H9 (cell line): ENCODE results near the gene COMP. TPM values are rescaled to one million over a fixed set of nuclear protein-coding genes. Genes with fewer than 3 reads are reported as not detected.

Source experiments
- DNase-seq: peaks from one replicate; pipeline ENCODE4 v3.0.0-alpha.2; 2017
- H2AFZ ChIP-seq: one replicate; pipeline ENCODE4 v1.6.1; 2013; ENCODE audit warnings: mild to moderate bottlenecking, low read length, control low read depth, moderate library complexity
- H2AK5ac ChIP-seq: 2 replicates; pipeline ENCODE4 v1.6.1; 2013; ENCODE audit warnings: low read length, control low read depth, mixed read lengths; ENCODE audit not compliant: insufficient read length
- H2BK120ac ChIP-seq: one replicate; pipeline ENCODE4 v1.6.1; 2013; ENCODE audit warnings: low read depth, mild to moderate bottlenecking, low read length, control low read depth, inconsistent platforms; ENCODE audit not compliant: poor library complexity, severe bottlenecking
- H2BK12ac ChIP-seq: 2 replicates; pipeline ENCODE4 v1.6.1; 2013; ENCODE audit warnings: low read length, control low read depth, mixed read lengths, low read depth; ENCODE audit not compliant: insufficient read length
- H2BK15ac ChIP-seq: 2 replicates; pipeline ENCODE4 v1.6.1; 2013; ENCODE audit warnings: low read depth, low read length, control low read depth
- H2BK20ac ChIP-seq: one replicate; pipeline ENCODE4 v1.6.1; 2013; ENCODE audit warnings: low read depth, mild to moderate bottlenecking, low read length, control low read depth, inconsistent platforms; ENCODE audit not compliant: poor library complexity, severe bottlenecking
- H2BK5ac ChIP-seq: 2 replicates; pipeline ENCODE4 v1.6.1; 2013; ENCODE audit warnings: low read length, control low read depth, mixed read lengths; ENCODE audit not compliant: insufficient read length
- H3K14ac ChIP-seq: 2 replicates; pipeline ENCODE4 v1.6.1; 2013; ENCODE audit warnings: low read length, control low read depth; ENCODE audit not compliant: insufficient read depth
- H3K18ac ChIP-seq: 2 replicates; pipeline ENCODE4 v1.6.1; 2013; ENCODE audit warnings: low read depth, mild to moderate bottlenecking, mixed read lengths, low read length, control low read depth; ENCODE audit not compliant: insufficient read length
- H3K23ac ChIP-seq: 2 replicates; pipeline ENCODE4 v1.6.1; 2013; ENCODE audit warnings: low read length, control low read depth, mixed read lengths, low read depth; ENCODE audit not compliant: insufficient read length
- H3K23me2 ChIP-seq: 2 replicates; pipeline ENCODE4 v1.6.1; 2013; ENCODE audit warnings: low read depth, mild to moderate bottlenecking, mixed read lengths, low read length, control low read depth; ENCODE audit not compliant: insufficient read length, poor library complexity, severe bottlenecking
- H3K27ac ChIP-seq: 2 replicates; pipeline ENCODE4 v1.5.1; 2013; ENCODE audit warnings: low read length, control low read depth, mixed read lengths, low read depth; ENCODE audit not compliant: insufficient read length
- H3K27me3 ChIP-seq: 2 replicates; pipeline ENCODE4 v1.6.1; 2013; ENCODE audit warnings: low read length, control low read depth, inconsistent platforms; ENCODE audit not compliant: insufficient read depth
- H3K4ac ChIP-seq: 2 replicates; pipeline ENCODE4 v1.6.1; 2013; ENCODE audit warnings: low read depth, mild to moderate bottlenecking, control low read depth, inconsistent platforms, low read length, moderate library complexity
- H3K4me1 ChIP-seq: 2 replicates; pipeline ENCODE4 v1.6.1; 2013; ENCODE audit warnings: low read length, control low read depth, inconsistent platforms; ENCODE audit not compliant: insufficient read depth
- H3K4me2 ChIP-seq: 2 replicates; pipeline ENCODE4 v1.6.1; 2013; ENCODE audit warnings: low read length, control low read depth, mixed read lengths; ENCODE audit not compliant: insufficient read length, insufficient read depth
- H3K56ac ChIP-seq: 2 replicates; pipeline ENCODE4 v1.6.1; 2013; ENCODE audit warnings: low read depth, mild to moderate bottlenecking, mixed read lengths, low read length, control low read depth; ENCODE audit not compliant: insufficient read length
- H3K79me1 ChIP-seq: 2 replicates; pipeline ENCODE4 v1.6.1; 2013; ENCODE audit warnings: low read depth, mild to moderate bottlenecking, moderate library complexity, low read length, control low read depth, inconsistent platforms; ENCODE audit not compliant: insufficient read depth, poor library complexity, severe bottlenecking
- H3K79me2 ChIP-seq: 2 replicates; pipeline ENCODE4 v1.6.1; 2013; ENCODE audit warnings: low read length, control low read depth, inconsistent platforms; ENCODE audit not compliant: insufficient read depth
- H3K9ac ChIP-seq: 2 replicates; pipeline ENCODE4 v1.6.1; 2013; ENCODE audit warnings: low read length, control low read depth, mixed read lengths; ENCODE audit not compliant: insufficient read length; ENCODE audit errors: extremely low read depth
- H3K9me3 ChIP-seq: one replicate; pipeline ENCODE4 v1.6.1; 2013; ENCODE audit warnings: low read depth, low read length, inconsistent platforms; ENCODE audit not compliant: control insufficient read depth
- H3T11ph ChIP-seq: one replicate; pipeline ENCODE4 v1.6.1; 2013; ENCODE audit warnings: mild to moderate bottlenecking, low read length, control low read depth, inconsistent platforms
- H4K20me1 ChIP-seq: one replicate; pipeline ENCODE4 v1.6.1; 2013; ENCODE audit not compliant: control insufficient read depth, insufficient read length, insufficient read depth
- H4K5ac ChIP-seq: 2 replicates; pipeline ENCODE4 v1.6.1; 2013; ENCODE audit warnings: low read depth, mild to moderate bottlenecking, mixed read lengths, low read length, control low read depth; ENCODE audit not compliant: insufficient read length
- H4K8ac ChIP-seq: replicated peaks from 2 replicates; pipeline ENCODE4 v1.6.1; 2013; ENCODE audit warnings: low read length, control low read depth, mixed read lengths, low read depth; ENCODE audit not compliant: insufficient read length
- H4K91ac ChIP-seq: 2 replicates; pipeline ENCODE4 v1.6.1; 2013; ENCODE audit warnings: low read depth, mild to moderate bottlenecking, moderate library complexity, mixed read lengths, low read length, control low read depth; ENCODE audit not compliant: insufficient read length
- H3K27ac Mint-ChIP-seq, 3 experiments: 2 replicates in 2 of 3; 3 replicates in 1 of 3; pipeline ENCODE4 v1.8.0; 2020 to 2021; ENCODE audit warnings: mixed read lengths in 3 of 3, mild to moderate bottlenecking in 1 of 3, moderate library complexity in 1 of 3
- H3K27me3 Mint-ChIP-seq: 2 replicates; pipeline ENCODE4 v1.8.0; 2021; ENCODE audit warnings: low read depth, mild to moderate bottlenecking, moderate library complexity, mixed read lengths
- H3K36me3 Mint-ChIP-seq, 3 experiments: 2 replicates in 2 of 3; 3 replicates in 1 of 3; pipeline ENCODE4 v1.8.0; 2020 to 2021; ENCODE audit warnings: low read depth in 3 of 3, mixed read lengths in 3 of 3; ENCODE audit not compliant: insufficient read depth in 1 of 3
- H3K4me1 Mint-ChIP-seq, 2 experiments: 2 replicates each; pipeline ENCODE4 v1.8.0; 2020; ENCODE audit warnings: mixed read lengths in 2 of 2
- H3K4me3 Mint-ChIP-seq, 2 experiments: 2 replicates in 1 of 2; 3 replicates in 1 of 2; pipeline ENCODE4 v1.8.0; 2020 to 2021; ENCODE audit warnings: mild to moderate bottlenecking in 2 of 2, mixed read lengths in 2 of 2, moderate library complexity in 1 of 2
- H3K9me3 Mint-ChIP-seq, 2 experiments: 2 replicates in 1 of 2; 3 replicates in 1 of 2; pipeline ENCODE4 v1.8.0; 2020; ENCODE audit warnings: mild to moderate bottlenecking in 2 of 2, mixed read lengths in 2 of 2, moderate library complexity in 1 of 2
- WGBS: extraction: QIAGEN DNeasy Blood & Tissue Kit; methylation state at CpG from one replicate; pipeline ENCODE4 v1.1.7; 2013; ENCODE audit warnings: missing lambda C conversion rate, low lambda C conversion rate, mixed read lengths; ENCODE audit not compliant: insufficient read length; ENCODE audit errors: extremely low coverage; 5-methylcytosine and 5-hydroxymethylcytosine counted together
- total RNA-seq: library from RNA; stranded (reverse); gene quantifications from 2 replicates; pipeline ENCODE4 v1.2.1, GENCODE V29; 2021
- TF ChIP-seq, protein P1 (sequence below): fragments of 200-600 bp; sonication (generic); conservative IDR thresholded peaks from 3 replicates; pipeline ENCODE4 v1.8.0; 2021; ENCODE audit warnings: antibody characterized with exemption, mild to moderate bottlenecking

Gene COMP
- total RNA-seq, 1 experiment from 2014 or later: 0.15 TPM

DNA sequence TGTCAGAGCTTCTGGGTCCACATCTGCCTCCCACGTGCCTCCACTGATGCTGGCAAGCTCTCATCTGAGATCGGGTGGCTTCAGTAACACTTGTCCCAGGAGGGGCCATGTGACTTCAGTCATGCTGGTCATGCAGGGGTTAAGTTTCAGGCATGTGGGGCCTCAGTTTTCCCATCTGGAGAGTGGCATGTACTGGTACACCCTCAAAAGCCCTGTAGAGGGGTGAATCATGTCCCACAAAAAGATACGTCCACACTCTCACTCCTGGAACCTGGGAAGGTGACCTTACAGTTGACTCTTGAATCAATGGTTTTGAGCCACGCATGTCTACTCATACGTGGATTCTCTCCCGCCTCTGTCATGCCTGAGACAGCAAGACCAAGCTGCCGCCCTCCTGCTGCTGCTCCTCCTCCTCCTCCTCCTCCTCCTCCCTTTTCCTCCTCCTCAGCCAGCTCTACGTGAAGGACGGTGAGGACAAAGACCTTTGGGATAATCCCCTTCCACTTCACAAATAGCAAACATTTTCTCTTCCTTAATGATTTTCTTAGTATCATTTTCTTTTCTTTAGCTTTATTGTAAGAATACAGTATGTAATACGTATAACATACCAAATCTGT is 53.7 kb downstream of the COMP start:
- no peak overlapping the region for H3K23ac ChIP-seq
- no peak overlapping the region for H4K91ac ChIP-seq
- H3K4me2 ChIP-seq: no peak overlapping the region
- no peaks in the 10 kb centered on the region for H3K23me2 ChIP-seq
- no peaks in the 10 kb centered on the region for H3K4me1 ChIP-seq
- H2BK12ac ChIP-seq: no peak overlapping the region
- H4K5ac ChIP-seq: no peak overlapping the region
- DNase-seq: peak; percentile 15
- no peak overlapping the region for H3K18ac ChIP-seq
- no peak overlapping the region for H2BK20ac ChIP-seq
- no peak overlapping the region for H3K56ac ChIP-seq
- H3T11ph ChIP-seq: no peak overlapping the region
- no peaks in the 10 kb centered on the region for H3K79me1 ChIP-seq
- no peak overlapping the region for H2BK120ac ChIP-seq
- H2AFZ ChIP-seq: no peak overlapping the region
- H2BK15ac ChIP-seq: no peak overlapping the region
- H3K27me3 Mint-ChIP-seq: peaks cover 2% of the 10 kb centered on the region; the same call in 1 of the 2 replicates
- no peaks in the 10 kb centered on the region for H4K20me1 ChIP-seq
- no peaks in the 10 kb centered on the region for H3K9me3 Mint-ChIP-seq
- H3K27me3 ChIP-seq: no peaks in the 10 kb centered on the region
- no CpG with 5 or more reads among the region's 10 CpGs for WGBS
- H3K14ac ChIP-seq: no peak overlapping the region
- H3K4me1 Mint-ChIP-seq: peaks cover 5 to 9% of the 10 kb centered on the region in 2 experiments
- H3K27ac ChIP-seq: no peak overlapping the region
- no peak overlapping the region for H4K8ac ChIP-seq
- H3K27ac Mint-ChIP-seq: peak overlapping the region in 1 of 3 experiments; percentile 32; a peak in 1 of 7 replicates
- no peak overlapping the region for H2BK5ac ChIP-seq
- H3K36me3 Mint-ChIP-seq: peaks cover 0 to 3% (median 0%) of the 10 kb centered on the region in 3 experiments; a peak in 1 of 7 replicates
- TF ChIP-seq, protein P1, sequence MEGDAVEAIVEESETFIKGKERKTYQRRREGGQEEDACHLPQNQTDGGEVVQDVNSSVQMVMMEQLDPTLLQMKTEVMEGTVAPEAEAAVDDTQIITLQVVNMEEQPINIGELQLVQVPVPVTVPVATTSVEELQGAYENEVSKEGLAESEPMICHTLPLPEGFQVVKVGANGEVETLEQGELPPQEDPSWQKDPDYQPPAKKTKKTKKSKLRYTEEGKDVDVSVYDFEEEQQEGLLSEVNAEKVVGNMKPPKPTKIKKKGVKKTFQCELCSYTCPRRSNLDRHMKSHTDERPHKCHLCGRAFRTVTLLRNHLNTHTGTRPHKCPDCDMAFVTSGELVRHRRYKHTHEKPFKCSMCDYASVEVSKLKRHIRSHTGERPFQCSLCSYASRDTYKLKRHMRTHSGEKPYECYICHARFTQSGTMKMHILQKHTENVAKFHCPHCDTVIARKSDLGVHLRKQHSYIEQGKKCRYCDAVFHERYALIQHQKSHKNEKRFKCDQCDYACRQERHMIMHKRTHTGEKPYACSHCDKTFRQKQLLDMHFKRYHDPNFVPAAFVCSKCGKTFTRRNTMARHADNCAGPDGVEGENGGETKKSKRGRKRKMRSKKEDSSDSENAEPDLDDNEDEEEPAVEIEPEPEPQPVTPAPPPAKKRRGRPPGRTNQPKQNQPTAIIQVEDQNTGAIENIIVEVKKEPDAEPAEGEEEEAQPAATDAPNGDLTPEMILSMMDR: no peak
- no peak overlapping the region for H3K9ac ChIP-seq
- no peak overlapping the region for H2AK5ac ChIP-seq
- no peaks in the 10 kb centered on the region for H3K9me3 ChIP-seq
- H3K79me2 ChIP-seq: no peaks in the 10 kb centered on the region
- H3K4ac ChIP-seq: no peak overlapping the region
- no peak overlapping the region for H3K4me3 Mint-ChIP-seq
